GM21786 (cell line): Measurements from ENCODE around the gene DDX39B.
"Not testable (repeated sequence)": the region's sequence is repeated elsewhere in the genome, so short reads cannot be mapped to it uniquely, and the experiment has no call there.

Experiments used
- ATAC-seq: cut with Tn5 transposase; IDR thresholded peaks from one replicate; pipeline ENCODE4 v1.9.1; 2021; ENCODE audit not compliant: unreplicated experiment

DDX39B gene

DNA sequence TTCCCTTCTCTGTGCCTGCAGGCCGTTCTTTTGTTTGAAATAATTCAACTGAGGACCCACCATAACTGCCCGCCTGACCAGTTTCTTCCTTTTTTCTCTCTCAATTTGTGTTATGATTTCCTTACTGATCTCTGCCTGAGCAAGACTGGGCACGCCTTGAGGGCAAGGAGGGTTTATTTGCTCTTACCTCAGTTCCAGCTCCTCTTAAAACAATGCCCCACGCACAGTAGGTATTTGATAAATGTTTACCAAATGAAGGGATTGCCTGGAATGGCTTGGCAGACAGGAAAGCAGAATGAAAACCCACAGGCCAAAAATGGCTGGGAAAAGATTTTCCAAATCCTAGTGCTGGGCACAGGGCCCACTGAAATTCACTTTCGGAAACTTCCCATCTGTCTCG lies 54.1 kb downstream of the DDX39B start:
- ATAC-seq = not testable (repeated sequence)

DNA sequence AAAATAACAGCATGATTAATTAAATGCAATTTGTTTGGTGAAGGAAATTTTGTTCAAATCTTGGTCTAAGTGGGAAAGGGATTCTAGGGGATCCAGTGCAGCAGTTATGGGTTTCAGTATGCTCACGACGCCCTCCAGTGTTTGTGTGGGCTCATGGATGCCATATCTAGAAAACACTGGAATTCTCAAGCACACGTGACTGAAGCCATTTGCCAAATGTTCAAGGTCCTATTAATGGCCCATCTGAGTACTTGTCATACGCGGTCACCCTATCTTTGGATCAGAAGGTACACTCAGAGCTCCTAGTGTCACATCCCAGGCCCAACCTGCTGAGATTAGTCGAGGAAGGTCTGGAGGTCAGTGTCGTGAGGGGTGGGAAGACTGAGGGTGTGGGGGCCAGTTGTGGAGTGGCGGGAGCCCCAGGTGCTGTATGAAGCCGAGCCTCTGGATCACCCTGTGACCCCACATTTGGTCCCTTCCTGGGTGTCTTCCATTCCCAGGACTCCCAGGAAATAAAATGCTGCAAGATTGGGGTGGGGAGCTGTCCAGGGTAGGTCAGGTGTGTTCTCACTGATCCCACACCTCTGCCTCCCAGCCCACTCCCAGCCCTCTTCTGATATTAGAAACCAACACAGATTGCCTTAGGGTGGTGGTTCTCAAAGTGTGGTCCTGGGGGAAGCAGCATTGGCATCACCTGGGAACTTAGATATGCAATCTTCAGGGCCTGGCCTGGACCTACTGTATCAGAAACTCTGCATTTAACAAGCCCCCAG lies 55.6 kb downstream of the DDX39B start:
- ATAC-seq = not testable (repeated sequence)

DNA sequence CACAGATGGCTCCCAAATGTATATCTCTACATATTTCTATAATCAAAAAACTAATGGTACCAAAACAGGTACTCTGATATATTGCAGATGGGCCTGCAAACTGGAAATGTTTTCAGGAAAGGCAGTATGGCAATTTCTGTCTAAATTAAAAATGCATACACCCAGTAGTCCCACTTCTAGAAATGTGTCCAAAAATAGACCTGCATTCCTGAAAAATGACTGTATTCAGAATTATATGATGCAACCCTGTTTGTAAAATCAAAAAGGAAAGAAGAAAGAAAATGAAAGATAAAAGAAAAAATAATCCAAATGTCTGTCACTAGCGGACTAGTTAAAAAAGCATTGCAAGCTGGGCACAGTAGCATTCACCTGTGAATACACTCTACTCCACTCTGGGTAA lies 56.7 kb downstream of the DDX39B start:
- ATAC-seq = no peak

DNA sequence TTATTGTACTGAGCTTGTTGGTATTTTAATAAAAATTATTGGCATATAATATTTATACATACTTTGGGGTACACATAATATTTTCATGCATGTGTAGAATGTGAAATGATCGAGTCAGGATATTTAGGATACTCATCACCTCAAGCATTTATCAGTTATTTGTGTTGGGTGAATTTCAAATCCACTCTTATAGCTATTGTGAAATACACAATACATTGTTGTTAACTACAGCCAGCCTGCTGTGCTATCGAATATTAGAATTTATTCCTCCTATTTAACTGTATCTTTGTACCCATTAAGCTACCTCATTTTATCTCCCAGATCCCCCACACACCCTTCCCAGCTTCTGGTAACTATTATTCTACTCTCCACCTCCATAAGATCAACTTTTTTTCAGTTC lies 58.4 kb downstream of the DDX39B start:
- no peak for ATAC-seq

- ATAC-seq = no peak
These were observed 61.2 kb downstream of the DDX39B start for GRCh38 chr6:31480574-31480973.
